WTC11 (cell line): ENCODE measurements around the gene TGIF1. TPM values are rescaled to one million over a fixed set of nuclear protein-coding genes. Genes with fewer than 3 reads are reported as not detected.

Experiments
- ATAC-seq: fragments of 200-7000 bp; cut with Tn5 transposase; 2 replicates; pipeline ENCODE4 v1.10.0; 2021; ENCODE audit warnings: mild to moderate bottlenecking, moderate library complexity
- CTCF ChIA-PET: fragments of 300-600 bp; sonication (Branson Sonifier 250); formaldehyde crosslinking; loops from one replicate; lab custom pipeline; 2021; ENCODE audit warnings: antibody characterized with exemption; lab: Charles Lee
- POLR2A ChIA-PET: fragments of 350-600 bp; sonication (Branson Sonifier 250); formaldehyde crosslinking; loops from one replicate; lab custom pipeline; 2021; ENCODE audit warnings: antibody characterized with exemption; lab: Charles Lee
- DNase-seq: peaks from one replicate; pipeline ENCODE4 v3.0.0; 2021; ENCODE audit warnings: low spot score
- H3K27ac Mint-ChIP-seq: 2 replicates; pipeline ENCODE4 v1.8.0; 2021; ENCODE audit warnings: mixed read lengths
- H3K27me3 Mint-ChIP-seq: 2 replicates; pipeline ENCODE4 v1.8.0; 2021; ENCODE audit warnings: low read depth, mild to moderate bottlenecking, moderate library complexity, mixed read lengths
- H3K36me3 Mint-ChIP-seq: 2 replicates; pipeline ENCODE4 v1.8.0; 2021; ENCODE audit warnings: mixed read lengths
- H3K4me1 Mint-ChIP-seq: 2 replicates; pipeline ENCODE4 v1.8.0; 2022; ENCODE audit warnings: mixed read lengths
- H3K4me3 Mint-ChIP-seq: 2 replicates; pipeline ENCODE4 v1.8.0; 2021; ENCODE audit warnings: mild to moderate bottlenecking, moderate library complexity, mixed read lengths
- H3K9me3 Mint-ChIP-seq: 2 replicates; pipeline ENCODE4 v1.8.0; 2021; ENCODE audit warnings: mixed read lengths
- ATF1 ChIP-seq: sonication (generic); formaldehyde crosslinking; IDR thresholded peaks from 2 replicates; pipeline ENCODE4 v1.8.1; 2023; ENCODE audit warnings: mild to moderate bottlenecking, moderate library complexity, missing genetic modification reagents
- ATF2 ChIP-seq: sonication (generic); formaldehyde crosslinking; IDR thresholded peaks from 2 replicates; pipeline ENCODE4 v1.8.1; 2022; ENCODE audit warnings: low read depth, missing genetic modification reagents, borderline replicate concordance
- E2F1 ChIP-seq: sonication (generic); formaldehyde crosslinking; IDR thresholded peaks from 2 replicates; pipeline ENCODE4 v1.8.0; 2022; ENCODE audit warnings: mild to moderate bottlenecking, missing genetic modification reagents
- FOXK1 ChIP-seq: sonication (generic); formaldehyde crosslinking; IDR thresholded peaks from 2 replicates; pipeline ENCODE4 v1.8.0; 2022; ENCODE audit warnings: mild to moderate bottlenecking, moderate library complexity, missing genetic modification reagents
- GTF2I ChIP-seq: fragments of 250-450 bp; sonication (Bioruptor Pico); conservative IDR thresholded peaks from 2 replicates; pipeline ENCODE4 v1.4.0; 2021; ENCODE audit warnings: mild to moderate bottlenecking
- HMGA2 ChIP-seq: fragments of 250-450 bp; sonication (Bioruptor Pico); IDR thresholded peaks from 2 replicates; pipeline ENCODE4 v1.4.0; 2021; ENCODE audit warnings: mild to moderate bottlenecking, moderate library complexity
- MXD4 ChIP-seq: fragments of 250-450 bp; sonication (Bioruptor Pico); IDR thresholded peaks from 2 replicates; pipeline ENCODE4 v1.8.0; 2021; ENCODE audit warnings: mild to moderate bottlenecking, moderate library complexity, borderline replicate concordance
- NFATC4 ChIP-seq: fragments of 250-450 bp; sonication (Bioruptor Pico); IDR thresholded peaks from 2 replicates; pipeline ENCODE4 v1.9.0; 2021; ENCODE audit warnings: mild to moderate bottlenecking
- NR2C2 ChIP-seq: sonication (generic); formaldehyde crosslinking; IDR thresholded peaks from 2 replicates; pipeline ENCODE4 v1.8.0; 2022; ENCODE audit warnings: mild to moderate bottlenecking, missing genetic modification reagents
- NR3C1 ChIP-seq: sonication (generic); formaldehyde crosslinking; conservative IDR thresholded peaks from 2 replicates; pipeline ENCODE4 v1.8.1; 2023; ENCODE audit warnings: low read depth, mild to moderate bottlenecking, missing genetic modification reagents
- OVOL2 ChIP-seq: fragments of 250-450 bp; sonication (Bioruptor Pico); IDR thresholded peaks from 2 replicates; pipeline ENCODE4 v1.9.0; 2021; ENCODE audit warnings: mild to moderate bottlenecking, borderline replicate concordance
- RORB ChIP-seq: fragments of 250-450 bp; sonication (Bioruptor Pico); IDR thresholded peaks from 2 replicates; pipeline ENCODE4 v1.9.0; 2021; ENCODE audit warnings: mild to moderate bottlenecking
- SMAD3 ChIP-seq: sonication (generic); formaldehyde crosslinking; IDR thresholded peaks from 2 replicates; pipeline ENCODE4 v1.8.0; 2022; ENCODE audit warnings: missing genetic modification reagents, mild to moderate bottlenecking, borderline replicate concordance
- SMAD4 ChIP-seq: sonication (generic); formaldehyde crosslinking; IDR thresholded peaks from 2 replicates; pipeline ENCODE4 v1.8.0; 2022; ENCODE audit warnings: mild to moderate bottlenecking, missing genetic modification reagents
- TP53 ChIP-seq: sonication (generic); formaldehyde crosslinking; IDR thresholded peaks from 2 replicates; pipeline ENCODE4 v1.8.1; 2023; ENCODE audit warnings: mild to moderate bottlenecking, missing genetic modification reagents
- USF1 ChIP-seq: sonication (generic); formaldehyde crosslinking; IDR thresholded peaks from 2 replicates; pipeline ENCODE4 v1.8.0; 2022; ENCODE audit warnings: mild to moderate bottlenecking, missing genetic modification reagents
- ZNF138 ChIP-seq: sonication (generic); formaldehyde crosslinking; conservative IDR thresholded peaks from 2 replicates; pipeline ENCODE4 v1.8.1; 2022; ENCODE audit warnings: mild to moderate bottlenecking, moderate library complexity, missing genetic modification reagents
- ZNF416 ChIP-seq: fragments of 250-450 bp; sonication (Bioruptor Pico); IDR thresholded peaks from 2 replicates; pipeline ENCODE4 v1.9.0; 2021; ENCODE audit warnings: mild to moderate bottlenecking, inconsistent platforms
- total RNA-seq: library from RNA; stranded (reverse); gene quantifications from 3 replicates; pipeline ENCODE4 v1.2.3, GENCODE V29; 2021
- TF ChIP-seq, protein P1 (sequence below): sonication (generic); formaldehyde crosslinking; IDR thresholded peaks from 2 replicates; pipeline ENCODE4 v1.8.1; 2023; ENCODE audit warnings: mild to moderate bottlenecking, missing genetic modification reagents, moderate library complexity
- TF ChIP-seq, protein P2 (sequence below): fragments of 250-450 bp; sonication (Bioruptor Pico); IDR thresholded peaks from 2 replicates; pipeline ENCODE4 v1.8.0; 2021; ENCODE audit warnings: mild to moderate bottlenecking
- TF ChIP-seq, protein P3 (sequence below): sonication (generic); formaldehyde crosslinking; conservative IDR thresholded peaks from 2 replicates; pipeline ENCODE4 v1.8.1; 2023; ENCODE audit warnings: mild to moderate bottlenecking, low read depth, missing genetic modification reagents, moderate library complexity
- TF ChIP-seq, protein P4 (sequence below): sonication (generic); formaldehyde crosslinking; IDR thresholded peaks from 2 replicates; pipeline ENCODE4 v1.8.1; 2022; ENCODE audit warnings: mild to moderate bottlenecking, moderate library complexity, missing genetic modification reagents
- TF ChIP-seq, protein P5 (sequence below): sonication (generic); formaldehyde crosslinking; IDR thresholded peaks from 2 replicates; pipeline ENCODE4 v1.8.1; 2022; ENCODE audit warnings: low read depth, mild to moderate bottlenecking, moderate library complexity, missing genetic modification reagents, borderline replicate concordance
- TF ChIP-seq, protein P6 (sequence below): fragments of 250-450 bp; sonication (Bioruptor Pico); IDR thresholded peaks from 2 replicates; pipeline ENCODE4 v1.9.0; 2021; ENCODE audit warnings: mild to moderate bottlenecking

Gene TGIF1
- total RNA-seq, 1 experiment from 2014 or later = 206 TPM

- no peaks in the 10 kb centered on the region for H3K9me3 Mint-ChIP-seq
- H3K27me3 Mint-ChIP-seq = no peaks in the 10 kb centered on the region; the same call in 1 of the 2 replicates
- ChIA-PET CTCF (no interaction called here), POLR2A (no interaction called here)
- peaks cover 3% of the 10 kb centered on the region; the same call in 1 of the 2 replicates for H3K4me1 Mint-ChIP-seq
- no peak overlapping the region for H3K27ac Mint-ChIP-seq
- no peak for DNase-seq
- ATAC-seq = no peak
- no peaks in the 10 kb centered on the region for H3K36me3 Mint-ChIP-seq
- H3K4me3 Mint-ChIP-seq = no peak overlapping the region
- no peak for TF ChIP-seq SMAD4 (CRISPR knock-in tag)
- no peak for TF ChIP-seq ATF1 (CRISPR knock-in tag)
- TF ChIP-seq, protein P1, sequence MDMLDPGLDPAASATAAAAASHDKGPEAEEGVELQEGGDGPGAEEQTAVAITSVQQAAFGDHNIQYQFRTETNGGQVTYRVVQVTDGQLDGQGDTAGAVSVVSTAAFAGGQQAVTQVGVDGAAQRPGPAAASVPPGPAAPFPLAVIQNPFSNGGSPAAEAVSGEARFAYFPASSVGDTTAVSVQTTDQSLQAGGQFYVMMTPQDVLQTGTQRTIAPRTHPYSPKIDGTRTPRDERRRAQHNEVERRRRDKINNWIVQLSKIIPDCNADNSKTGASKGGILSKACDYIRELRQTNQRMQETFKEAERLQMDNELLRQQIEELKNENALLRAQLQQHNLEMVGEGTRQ (CRISPR knock-in tag) = no peak
- no peak for TF ChIP-seq FOXK1 (CRISPR knock-in tag)
- no peak for TF ChIP-seq RORB
- TF ChIP-seq ATF2 (CRISPR knock-in tag) = no peak
- TF ChIP-seq, protein P2, sequence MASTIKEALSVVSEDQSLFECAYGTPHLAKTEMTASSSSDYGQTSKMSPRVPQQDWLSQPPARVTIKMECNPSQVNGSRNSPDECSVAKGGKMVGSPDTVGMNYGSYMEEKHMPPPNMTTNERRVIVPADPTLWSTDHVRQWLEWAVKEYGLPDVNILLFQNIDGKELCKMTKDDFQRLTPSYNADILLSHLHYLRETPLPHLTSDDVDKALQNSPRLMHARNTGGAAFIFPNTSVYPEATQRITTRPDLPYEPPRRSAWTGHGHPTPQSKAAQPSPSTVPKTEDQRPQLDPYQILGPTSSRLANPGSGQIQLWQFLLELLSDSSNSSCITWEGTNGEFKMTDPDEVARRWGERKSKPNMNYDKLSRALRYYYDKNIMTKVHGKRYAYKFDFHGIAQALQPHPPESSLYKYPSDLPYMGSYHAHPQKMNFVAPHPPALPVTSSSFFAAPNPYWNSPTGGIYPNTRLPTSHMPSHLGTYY = no peak
- TF ChIP-seq SMAD3 (CRISPR knock-in tag) = no peak
- TF ChIP-seq ZNF416 (CRISPR knock-in tag) = no peak
- TF ChIP-seq, protein P3, sequence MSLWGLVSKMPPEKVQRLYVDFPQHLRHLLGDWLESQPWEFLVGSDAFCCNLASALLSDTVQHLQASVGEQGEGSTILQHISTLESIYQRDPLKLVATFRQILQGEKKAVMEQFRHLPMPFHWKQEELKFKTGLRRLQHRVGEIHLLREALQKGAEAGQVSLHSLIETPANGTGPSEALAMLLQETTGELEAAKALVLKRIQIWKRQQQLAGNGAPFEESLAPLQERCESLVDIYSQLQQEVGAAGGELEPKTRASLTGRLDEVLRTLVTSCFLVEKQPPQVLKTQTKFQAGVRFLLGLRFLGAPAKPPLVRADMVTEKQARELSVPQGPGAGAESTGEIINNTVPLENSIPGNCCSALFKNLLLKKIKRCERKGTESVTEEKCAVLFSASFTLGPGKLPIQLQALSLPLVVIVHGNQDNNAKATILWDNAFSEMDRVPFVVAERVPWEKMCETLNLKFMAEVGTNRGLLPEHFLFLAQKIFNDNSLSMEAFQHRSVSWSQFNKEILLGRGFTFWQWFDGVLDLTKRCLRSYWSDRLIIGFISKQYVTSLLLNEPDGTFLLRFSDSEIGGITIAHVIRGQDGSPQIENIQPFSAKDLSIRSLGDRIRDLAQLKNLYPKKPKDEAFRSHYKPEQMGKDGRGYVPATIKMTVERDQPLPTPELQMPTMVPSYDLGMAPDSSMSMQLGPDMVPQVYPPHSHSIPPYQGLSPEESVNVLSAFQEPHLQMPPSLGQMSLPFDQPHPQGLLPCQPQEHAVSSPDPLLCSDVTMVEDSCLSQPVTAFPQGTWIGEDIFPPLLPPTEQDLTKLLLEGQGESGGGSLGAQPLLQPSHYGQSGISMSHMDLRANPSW = no peak
- no peak for TF ChIP-seq NR3C1
- no peak for TF ChIP-seq USF1
- TF ChIP-seq GTF2I (CRISPR knock-in tag) = no peak
Measured at GRCh38 chr18:3415110-3415509, 34.9 kb upstream of the TGIF1 start.

GRCh38 chr18:3418083-3418482, 31.9 kb upstream of the TGIF1 start:
- Mint-ChIP-seq H3K27me3 (no peaks in the 10 kb centered on the region), H3K4me3 (no peak overlapping the region)
- no peak for DNase-seq
- TF ChIP-seq NR2C2 (CRISPR knock-in tag) (no peak), MXD4 (CRISPR knock-in tag) (no peak), ZNF138 (CRISPR knock-in tag) (no peak)
- TF ChIP-seq, all 79 proteins: peak for 0
- no peaks in the 10 kb centered on the region; the same call in 1 of the 2 replicates for H3K9me3 Mint-ChIP-seq
- no peak for ATAC-seq
- POLR2A ChIA-PET = no interaction called here
- H3K27ac Mint-ChIP-seq = no peak overlapping the region
- CTCF ChIA-PET = no interaction called here
- no peaks in the 10 kb centered on the region for H3K4me1 Mint-ChIP-seq
- H3K36me3 Mint-ChIP-seq = no peaks in the 10 kb centered on the region

DNA sequence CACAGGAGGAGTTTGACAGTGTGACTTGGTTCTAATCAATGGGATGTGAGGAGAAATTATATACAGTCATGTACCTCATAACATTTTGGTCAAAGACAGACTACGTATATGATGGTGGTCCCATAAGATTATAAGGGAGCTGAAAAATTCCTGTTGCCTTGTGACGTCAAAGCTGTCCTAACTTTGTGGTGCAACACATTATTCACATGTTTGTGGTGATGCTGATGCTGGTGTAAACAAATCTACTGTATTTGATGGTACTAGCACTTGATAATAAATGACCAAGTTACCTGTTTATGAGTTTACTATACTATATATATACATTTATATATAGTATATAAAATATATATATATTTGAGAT, 29.1 kb upstream of the TGIF1 start:
- CTCF ChIA-PET = no interaction called here
- Mint-ChIP-seq H3K27me3 (no peaks in the 10 kb centered on the region), H3K36me3 (no peaks in the 10 kb centered on the region), H3K9me3 (no peaks in the 10 kb centered on the region; the same call in 1 of the 2 replicates), H3K4me3 (no peak overlapping the region), H3K27ac (no peak overlapping the region), H3K4me1 (peaks cover 4% of the 10 kb centered on the region; the same call in 1 of the 2 replicates)
- ATAC-seq (no peak), DNase-seq (no peak)
- POLR2A ChIA-PET = no interaction called here
- TF ChIP-seq OVOL2 (CRISPR knock-in tag) (no peak), NFATC4 (CRISPR knock-in tag) (no peak), HMGA2 (CRISPR knock-in tag) (no peak), TP53 (no peak), E2F1 (CRISPR knock-in tag) (no peak)
- TF ChIP-seq, protein P4, sequence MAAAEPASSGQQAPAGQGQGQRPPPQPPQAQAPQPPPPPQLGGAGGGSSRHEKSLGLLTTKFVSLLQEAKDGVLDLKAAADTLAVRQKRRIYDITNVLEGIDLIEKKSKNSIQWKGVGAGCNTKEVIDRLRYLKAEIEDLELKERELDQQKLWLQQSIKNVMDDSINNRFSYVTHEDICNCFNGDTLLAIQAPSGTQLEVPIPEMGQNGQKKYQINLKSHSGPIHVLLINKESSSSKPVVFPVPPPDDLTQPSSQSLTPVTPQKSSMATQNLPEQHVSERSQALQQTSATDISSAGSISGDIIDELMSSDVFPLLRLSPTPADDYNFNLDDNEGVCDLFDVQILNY (CRISPR knock-in tag) = no peak
- TF ChIP-seq, protein P5, sequence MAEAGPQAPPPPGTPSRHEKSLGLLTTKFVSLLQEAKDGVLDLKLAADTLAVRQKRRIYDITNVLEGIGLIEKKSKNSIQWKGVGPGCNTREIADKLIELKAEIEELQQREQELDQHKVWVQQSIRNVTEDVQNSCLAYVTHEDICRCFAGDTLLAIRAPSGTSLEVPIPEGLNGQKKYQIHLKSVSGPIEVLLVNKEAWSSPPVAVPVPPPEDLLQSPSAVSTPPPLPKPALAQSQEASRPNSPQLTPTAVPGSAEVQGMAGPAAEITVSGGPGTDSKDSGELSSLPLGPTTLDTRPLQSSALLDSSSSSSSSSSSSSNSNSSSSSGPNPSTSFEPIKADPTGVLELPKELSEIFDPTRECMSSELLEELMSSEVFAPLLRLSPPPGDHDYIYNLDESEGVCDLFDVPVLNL (CRISPR knock-in tag) = no peak
- TF ChIP-seq, protein P6, sequence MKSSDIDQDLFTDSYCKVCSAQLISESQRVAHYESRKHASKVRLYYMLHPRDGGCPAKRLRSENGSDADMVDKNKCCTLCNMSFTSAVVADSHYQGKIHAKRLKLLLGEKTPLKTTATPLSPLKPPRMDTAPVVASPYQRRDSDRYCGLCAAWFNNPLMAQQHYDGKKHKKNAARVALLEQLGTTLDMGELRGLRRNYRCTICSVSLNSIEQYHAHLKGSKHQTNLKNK (CRISPR knock-in tag) = no peak
